LNCAP (cell line): ENCODE measurements around the gene OR2G2.

Experiments used
- TF ChIP-seq, protein P1 (sequence below): fragments of 450-650 bp; IDR thresholded peaks from 2 replicates; pipeline ENCODE4 v1.5.1; 2017; ENCODE audit warnings: mild to moderate bottlenecking

Gene OR2G2

DNA sequence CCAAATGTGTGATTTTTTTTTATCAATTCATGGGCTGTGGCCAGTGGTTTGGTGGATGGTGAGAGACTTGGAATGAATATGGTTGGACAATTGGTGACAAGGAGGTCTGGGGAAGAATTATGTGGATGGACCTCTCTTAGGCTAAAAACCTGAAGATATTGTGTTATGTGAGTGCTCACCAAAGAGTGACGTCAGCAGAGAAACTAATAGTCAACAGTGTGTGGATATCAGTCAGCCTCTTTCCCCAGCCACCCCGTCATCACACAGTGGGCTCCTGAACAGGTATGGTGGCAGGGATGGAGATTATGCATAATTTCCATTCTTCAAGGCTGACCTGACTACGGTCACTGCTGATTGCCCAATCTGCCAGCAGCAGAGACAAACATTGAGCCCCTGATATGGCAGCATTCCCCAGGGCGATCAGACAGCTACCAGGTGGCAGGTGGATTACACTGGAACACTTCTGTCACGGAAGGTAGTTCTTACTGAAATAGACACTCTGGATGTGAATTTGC is 9.2 kb upstream of the OR2G2 start:
- TF ChIP-seq, protein P1, sequence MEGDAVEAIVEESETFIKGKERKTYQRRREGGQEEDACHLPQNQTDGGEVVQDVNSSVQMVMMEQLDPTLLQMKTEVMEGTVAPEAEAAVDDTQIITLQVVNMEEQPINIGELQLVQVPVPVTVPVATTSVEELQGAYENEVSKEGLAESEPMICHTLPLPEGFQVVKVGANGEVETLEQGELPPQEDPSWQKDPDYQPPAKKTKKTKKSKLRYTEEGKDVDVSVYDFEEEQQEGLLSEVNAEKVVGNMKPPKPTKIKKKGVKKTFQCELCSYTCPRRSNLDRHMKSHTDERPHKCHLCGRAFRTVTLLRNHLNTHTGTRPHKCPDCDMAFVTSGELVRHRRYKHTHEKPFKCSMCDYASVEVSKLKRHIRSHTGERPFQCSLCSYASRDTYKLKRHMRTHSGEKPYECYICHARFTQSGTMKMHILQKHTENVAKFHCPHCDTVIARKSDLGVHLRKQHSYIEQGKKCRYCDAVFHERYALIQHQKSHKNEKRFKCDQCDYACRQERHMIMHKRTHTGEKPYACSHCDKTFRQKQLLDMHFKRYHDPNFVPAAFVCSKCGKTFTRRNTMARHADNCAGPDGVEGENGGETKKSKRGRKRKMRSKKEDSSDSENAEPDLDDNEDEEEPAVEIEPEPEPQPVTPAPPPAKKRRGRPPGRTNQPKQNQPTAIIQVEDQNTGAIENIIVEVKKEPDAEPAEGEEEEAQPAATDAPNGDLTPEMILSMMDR: no peak

DNA sequence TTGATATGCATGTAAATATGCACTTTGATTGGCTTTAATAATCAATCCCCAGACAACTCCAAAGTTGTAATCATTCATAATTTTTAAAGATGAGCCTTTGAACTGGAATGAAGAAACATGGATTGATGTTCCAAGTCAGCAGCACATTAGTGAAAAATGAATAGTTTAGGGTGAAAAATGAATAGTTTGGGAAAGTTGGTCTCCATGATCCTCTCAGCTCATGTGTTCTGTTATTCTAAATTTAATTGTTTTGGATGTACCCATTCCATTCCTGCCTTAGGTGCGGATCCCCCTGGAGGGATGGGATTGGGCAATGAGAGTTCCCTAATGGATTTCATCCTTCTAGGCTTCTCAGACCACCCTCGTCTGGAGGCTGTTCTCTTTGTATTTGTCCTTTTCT is 17.1 kb downstream of the OR2G2 start, which contains the start of gene OR2G3:
OR2G3 (plus strand) TSS at position 301 of the 400 bp plus-strand sequence; CDS start at position 301, 0 bp downstream.
- TF ChIP-seq, protein P1: no peak

DNA sequence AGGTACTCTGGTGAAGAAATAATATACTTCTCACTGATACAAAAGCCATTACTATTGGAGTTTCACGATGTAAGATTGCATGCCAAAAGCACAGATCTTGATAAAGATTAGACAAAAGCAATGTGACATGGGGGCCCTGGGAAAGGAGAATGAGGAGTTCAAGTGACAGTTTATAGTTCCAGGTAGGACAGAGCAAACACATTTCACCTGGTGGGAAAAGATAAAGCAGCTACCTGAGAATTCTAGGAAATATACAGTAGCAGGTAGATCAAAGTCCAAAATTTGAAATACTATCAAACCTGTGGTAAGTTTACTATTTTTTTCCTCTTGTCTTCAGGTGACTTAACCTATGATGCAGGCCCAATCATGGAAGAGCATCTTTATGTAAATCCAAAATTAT is 25.2 kb downstream of the OR2G2 start:
- TF ChIP-seq, protein P1: no peak

DNA sequence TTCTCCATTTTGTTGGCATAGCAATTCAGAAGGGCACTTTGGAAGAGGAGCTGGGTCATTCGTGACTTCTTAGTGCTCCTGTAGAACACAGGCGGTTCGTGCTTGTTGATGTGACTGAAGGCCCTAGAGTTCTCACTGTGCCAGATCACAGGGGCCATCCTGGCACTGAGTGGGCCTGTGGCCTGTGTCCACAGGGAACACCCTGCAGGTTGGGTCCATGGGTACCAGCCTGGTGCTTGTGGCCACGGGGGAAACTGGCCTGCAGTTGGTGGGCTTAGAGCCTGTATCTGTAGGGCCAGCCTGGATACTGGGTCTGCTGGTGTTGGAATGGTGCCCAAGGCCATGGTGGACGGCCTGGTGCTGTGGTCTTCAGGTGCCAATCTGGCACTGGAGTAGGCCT is 26.5 kb downstream of the OR2G2 start:
- TF ChIP-seq, protein P1: no peak

DNA sequence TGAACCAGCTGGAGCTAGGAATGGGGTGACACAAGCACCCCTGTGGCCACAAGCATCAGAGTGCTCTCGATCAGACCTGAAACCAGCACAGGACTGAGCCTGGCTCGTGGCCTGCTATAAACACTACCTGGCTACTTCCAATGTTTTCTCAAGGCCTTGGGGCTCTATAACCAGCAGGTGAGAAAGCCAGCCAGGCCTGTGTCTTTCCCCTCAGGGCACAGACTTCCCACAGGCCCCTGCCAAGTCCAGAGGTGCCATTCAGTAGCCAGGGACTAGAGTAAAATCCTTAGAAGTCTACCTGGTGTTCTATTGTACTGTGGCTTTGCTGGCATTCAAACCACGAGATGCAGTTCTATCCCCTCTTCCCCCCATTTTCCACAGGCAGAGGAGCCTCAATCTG is 39.8 kb downstream of the OR2G2 start:
- TF ChIP-seq, protein P1: no peak

DNA sequence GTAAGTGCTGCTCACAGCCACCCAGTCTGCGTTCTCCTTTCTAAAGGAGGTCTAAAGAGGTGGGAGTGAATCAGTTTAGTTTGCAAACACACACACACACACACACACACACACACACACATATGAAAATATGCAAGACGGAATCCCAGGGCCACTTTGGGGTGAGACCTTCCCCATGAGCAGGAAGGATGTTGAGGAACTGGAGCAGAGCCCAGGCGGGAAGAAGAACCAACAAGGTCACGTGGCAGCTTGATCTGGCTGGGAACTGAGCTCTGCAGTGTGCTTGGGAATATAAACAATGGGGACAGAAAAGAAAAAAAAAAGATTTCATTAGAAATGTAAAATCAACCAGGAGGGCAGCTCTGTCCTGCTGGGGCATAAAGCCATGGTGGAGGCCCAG is 49.9 kb downstream of the OR2G2 start:
- TF ChIP-seq, protein P1: no peak

DNA sequence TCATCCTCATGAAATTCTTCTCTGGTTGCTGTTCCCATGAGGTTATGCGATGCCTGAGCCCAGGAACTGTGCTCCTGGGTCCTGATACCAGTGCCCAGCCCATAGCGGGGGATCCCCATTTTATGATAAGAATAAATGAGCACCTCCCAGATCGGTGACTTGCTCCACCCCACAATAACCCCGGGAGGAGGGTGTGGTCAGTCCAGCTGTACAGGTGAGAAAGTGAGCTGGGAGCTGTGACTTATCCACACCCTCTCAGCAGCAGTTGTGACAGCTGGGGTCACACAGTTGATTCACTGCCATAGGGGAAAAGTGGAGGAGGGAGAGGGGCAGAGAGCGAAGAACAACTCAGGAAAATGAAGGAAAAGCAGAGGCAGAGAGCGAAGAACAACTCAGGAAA is 50.6 kb downstream of the OR2G2 start:
- TF ChIP-seq, protein P1: no peak
